ENCODE results near the gene SYPL2. TPM values are rescaled to one million over a fixed set of nuclear protein-coding genes. Genes with fewer than 3 reads are reported as not detected.
A peak's percentile ranks its signal among the peaks of the same experiment; 100 is the strongest.

SYPL2 gene
- total and polyA plus RNA-seq, 11 donors, result 11.3 to 39.7 (median 25.4) TPM

DNA sequence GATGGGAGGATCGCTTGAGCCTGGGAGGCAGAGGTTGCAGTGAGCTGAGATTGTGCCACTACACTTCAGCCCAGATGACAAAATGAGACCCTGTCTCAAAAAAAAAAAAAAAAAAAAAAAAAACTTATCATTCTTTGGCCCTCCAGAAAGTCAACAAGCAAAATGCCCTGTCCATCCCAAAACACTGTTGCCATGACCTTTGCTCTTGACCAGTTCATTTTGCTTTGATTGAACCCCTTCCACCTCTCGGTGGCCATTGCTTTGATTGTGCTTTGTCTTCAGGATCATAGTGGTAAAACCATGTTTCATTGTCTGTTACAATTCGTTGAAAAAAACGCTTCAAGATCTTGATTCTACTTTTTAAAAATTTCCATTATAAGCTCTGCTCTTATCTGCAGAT is 8.5 kb upstream of the SYPL2 start:
- 79 to 84% (median 83%) methylated on average over 4 of the region's 4 CpGs for WGBS, 4 donors
- ATAC-seq, result no peak
- intact Hi-C loops (cut with DNase I), result no loop called here

DNA sequence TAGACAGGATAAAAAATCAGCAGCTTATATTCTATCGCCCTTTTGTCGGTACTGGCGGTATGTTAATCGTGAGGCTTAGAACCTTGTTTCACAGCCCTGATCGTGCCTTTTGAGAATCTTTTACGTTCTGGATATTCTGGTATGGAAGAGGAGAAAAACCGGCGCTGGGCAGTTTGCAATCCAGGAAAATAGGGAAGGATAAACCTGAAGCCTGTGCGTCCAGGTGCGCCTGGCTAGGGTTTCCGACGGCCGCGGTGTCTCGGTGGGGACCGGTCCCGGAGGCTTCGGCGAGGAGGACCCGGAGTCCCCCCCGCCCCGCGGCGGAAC is 258 bp upstream of the SYPL2 start:
- ATAC-seq, result peak in 1 of 4 donors; percentile 11
- Histone ChIP-seq H3K27me3 (peaks cover 0 to 74% (median 16%) of the 10 kb centered on the region in 9 donors), H3K4me3 (peak overlapping the region; percentile 56 to 78 (median 66)), H3K4me1 (peaks cover 0 to 19% (median 6%) of the 10 kb centered on the region in 12 donors), H3K9me3 (no peaks in the 10 kb centered on the region), H3K27ac (peak overlapping the region; percentile 56 to 93 (median 84)), H3K36me3 (no peaks in the 10 kb centered on the region)
- intact Hi-C loops (cut with DNase I), result loop anchor here in 2 of 10 donors (1.0 to 5.0 kb wide), 2 partner anchors 39 to 40 kb away; partner anchors contain the start of gene PSMA5 (in 2 of the 2)
- TF ChIP-seq POLR2A (IDR thresholded peaks at IDR 0.05), result no peak
- TF ChIP-seq, protein P1, sequence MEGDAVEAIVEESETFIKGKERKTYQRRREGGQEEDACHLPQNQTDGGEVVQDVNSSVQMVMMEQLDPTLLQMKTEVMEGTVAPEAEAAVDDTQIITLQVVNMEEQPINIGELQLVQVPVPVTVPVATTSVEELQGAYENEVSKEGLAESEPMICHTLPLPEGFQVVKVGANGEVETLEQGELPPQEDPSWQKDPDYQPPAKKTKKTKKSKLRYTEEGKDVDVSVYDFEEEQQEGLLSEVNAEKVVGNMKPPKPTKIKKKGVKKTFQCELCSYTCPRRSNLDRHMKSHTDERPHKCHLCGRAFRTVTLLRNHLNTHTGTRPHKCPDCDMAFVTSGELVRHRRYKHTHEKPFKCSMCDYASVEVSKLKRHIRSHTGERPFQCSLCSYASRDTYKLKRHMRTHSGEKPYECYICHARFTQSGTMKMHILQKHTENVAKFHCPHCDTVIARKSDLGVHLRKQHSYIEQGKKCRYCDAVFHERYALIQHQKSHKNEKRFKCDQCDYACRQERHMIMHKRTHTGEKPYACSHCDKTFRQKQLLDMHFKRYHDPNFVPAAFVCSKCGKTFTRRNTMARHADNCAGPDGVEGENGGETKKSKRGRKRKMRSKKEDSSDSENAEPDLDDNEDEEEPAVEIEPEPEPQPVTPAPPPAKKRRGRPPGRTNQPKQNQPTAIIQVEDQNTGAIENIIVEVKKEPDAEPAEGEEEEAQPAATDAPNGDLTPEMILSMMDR (IDR thresholded peaks at IDR 0.05), result no peak
- WGBS, 4 donors, result 3 to 7% (median 5%) methylated on average over 18 to 24 of the region's 24 CpGs
- no peak for DNase-seq

More for the DNA sequence above, 8.5 kb upstream of the SYPL2 start:
- no peaks in the 10 kb centered on the region for H3K4me1 ChIP-seq
- H3K4me3 ChIP-seq, result no peak overlapping the region
- no peak for DNase-seq
- TF ChIP-seq, protein P1 (IDR thresholded peaks at IDR 0.05), result no peak
- no peak for TF ChIP-seq POLR2A (IDR thresholded peaks at IDR 0.05)
- H3K27me3 ChIP-seq, result peaks cover 0 to 11% (median 0%) of the 10 kb centered on the region in 9 donors
- H3K9me3 ChIP-seq, result peaks cover 0 to 18% (median 0%) of the 10 kb centered on the region in 12 donors
- H3K36me3 ChIP-seq, result no peaks in the 10 kb centered on the region
- H3K27ac ChIP-seq, result no peak overlapping the region

DNA sequence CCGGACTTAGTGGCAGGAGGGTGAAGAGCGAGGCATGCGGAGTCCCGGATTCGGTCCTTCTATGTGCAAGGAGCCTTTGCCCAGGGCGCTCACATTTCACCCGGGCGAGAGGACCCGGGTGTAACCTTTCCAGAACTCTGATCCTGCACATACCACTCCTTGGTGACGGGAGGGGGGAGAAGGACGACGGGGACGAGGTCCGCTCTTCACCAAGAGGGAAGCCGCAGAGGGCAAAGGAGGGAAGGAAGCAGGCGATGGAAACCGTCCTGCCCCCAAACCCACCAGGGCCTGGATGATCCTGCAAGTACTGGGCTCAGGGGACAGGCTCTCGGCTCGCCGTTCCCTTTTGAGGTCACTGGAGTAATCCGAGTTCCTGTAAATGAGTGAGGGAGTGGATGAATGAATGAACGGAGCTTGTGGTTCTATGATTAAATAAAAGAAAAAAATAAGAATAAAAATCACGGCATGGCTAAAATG is 993 bp downstream of the SYPL2 start:
- H3K4me1 ChIP-seq, result peaks cover 0 to 20% (median 6%) of the 10 kb centered on the region in 12 donors
- no peaks in the 10 kb centered on the region for H3K9me3 ChIP-seq
- ATAC-seq (peak; percentile 15 to 70 (median 55)), DNase-seq (peak in 1 of 5 donors; percentile 51)
- H3K27me3 ChIP-seq, result peaks cover 0 to 80% (median 16%) of the 10 kb centered on the region in 9 donors
- H3K36me3 ChIP-seq, result no peaks in the 10 kb centered on the region
- TF ChIP-seq, protein P1 (IDR thresholded peaks at IDR 0.05), result no peak
- TF ChIP-seq POLR2A (IDR thresholded peaks at IDR 0.05), result no peak
- H3K27ac ChIP-seq, result peak overlapping the region; percentile 56 to 93 (median 84)
- WGBS, 4 donors, result 5 to 10% (median 8%) methylated on average over 22 to 23 of the region's 23 CpGs
- H3K4me3 ChIP-seq, result peak overlapping the region; percentile 56 to 78 (median 66)
- intact Hi-C loops (cut with DNase I), result loop anchor here in 1 of 10 donors (5.0 kb wide), 1 partner anchor 40 kb away; the partner anchor contains the start of gene PSMA5

DNA sequence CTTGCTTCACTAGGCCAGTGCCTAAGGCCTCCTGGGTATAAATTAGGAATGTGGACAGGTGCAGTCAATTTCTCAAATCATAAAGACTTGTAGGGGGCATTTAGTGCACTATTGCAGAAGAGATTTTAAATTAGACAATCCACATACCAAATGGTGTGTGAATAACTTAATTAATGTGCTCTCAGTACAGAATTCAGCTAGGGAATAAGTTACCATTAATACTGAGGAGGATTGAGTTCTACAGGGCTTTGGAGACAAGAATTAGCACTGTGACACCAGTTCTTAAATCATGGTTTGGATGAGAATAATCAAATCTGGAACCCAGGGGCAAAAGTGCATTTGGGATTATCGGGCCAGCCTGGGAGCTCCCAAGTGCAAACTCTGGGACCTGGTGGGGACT is 1.7 kb downstream of the SYPL2 start:
- TF ChIP-seq POLR2A (IDR thresholded peaks at IDR 0.05), result no peak
- TF ChIP-seq, protein P1 (IDR thresholded peaks at IDR 0.05), result no peak
- Histone ChIP-seq H3K4me3 (peak overlapping the region in 2 of 12 donors; percentile 66 to 78), H3K27ac (peak overlapping the region in 7 of 12 donors; percentile 12 to 93 (median 91)), H3K36me3 (no peaks in the 10 kb centered on the region), H3K27me3 (peaks cover 0 to 79% (median 16%) of the 10 kb centered on the region in 9 donors), H3K9me3 (no peaks in the 10 kb centered on the region), H3K4me1 (peaks cover 0 to 26% (median 9%) of the 10 kb centered on the region in 12 donors)
- intact Hi-C loops (cut with DNase I), result loop anchor here in 1 of 10 donors (5.0 kb wide), 1 partner anchor 41 kb away; the partner anchor contains the start of gene PSMA5
- ATAC-seq (no peak), DNase-seq (no peak)
- WGBS, 4 donors, result 93 to 100% (median 94%) methylated on average over 1 of the region's 1 CpG

Measured in heart left ventricle (tissue), 16 donors.